PC-3 (cell line): ENCODE results near the gene C19orf47. TPM values are rescaled to one million over a fixed set of nuclear protein-coding genes. Genes with fewer than 3 reads are reported as not detected.

Experiments used
- ATAC-seq: fragments of 200-7000 bp; cut with Tn5 transposase; 2 replicates; pipeline ENCODE4 v1.9.1; 2020; ENCODE audit warnings: mild to moderate bottlenecking, moderate library complexity
- BruUV-seq: library from RNA; stranded (reverse); fragments of 400-500 nt; replicated peaks from 2 replicates; lab custom pipeline; 2021; lab: Mats Ljungman, UMichigan
- CTCF ChIA-PET: fragments of 300-600 bp; sonication (Branson Sonifier 250); formaldehyde crosslinking; loops from one replicate; lab custom pipeline; 2022; ENCODE audit warnings: antibody characterized with exemption; lab: Charles Lee
- POLR2A ChIA-PET: fragments of 300-600 bp; sonication (Branson Sonifier 250); formaldehyde crosslinking; loops from one replicate; lab custom pipeline; 2022; ENCODE audit warnings: antibody characterized with exemption; ENCODE audit not compliant: unreplicated experiment; lab: Charles Lee
- DNase-seq: peaks from one replicate; pipeline ENCODE4 v3.0.0-alpha.2; 2015
- H2AFZ ChIP-seq: fragments of 300-600 bp; sonication (generic); 2 replicates; pipeline ENCODE4 v1.6.0; 2016; ENCODE audit warnings: antibody characterized with exemption, low read length
- H3F3A ChIP-seq: fragments of 300-600 bp; sonication (generic); one replicate; pipeline ENCODE4 v1.6.0; 2017; ENCODE audit warnings: antibody characterized with exemption, low read length, control low read depth, mild to moderate bottlenecking; ENCODE audit not compliant: unreplicated experiment
- H3K27ac ChIP-seq: fragments of 300-600 bp; sonication (generic); 2 replicates; pipeline ENCODE4 v1.5.1; 2016; ENCODE audit warnings: mild to moderate bottlenecking, low read length
- H3K27me3 ChIP-seq: fragments of 300-600 bp; sonication (generic); 2 replicates; pipeline ENCODE4 v1.6.1; 2016; ENCODE audit warnings: low read length, mixed read lengths
- H3K36me3 ChIP-seq: fragments of 300-600 bp; sonication (generic); 2 replicates; pipeline ENCODE4 v1.6.1; 2016; ENCODE audit warnings: low read depth, mixed run types, low read length, mixed read lengths
- H3K4me1 ChIP-seq: fragments of 300-600 bp; sonication (generic); 2 replicates; pipeline ENCODE4 v1.5.1; 2016; ENCODE audit warnings: low read length; ENCODE audit not compliant: insufficient read depth
- H3K4me2 ChIP-seq: fragments of 300-600 bp; sonication (generic); 2 replicates; pipeline ENCODE4 v1.6.0; 2016; ENCODE audit warnings: low read length
- H3K4me3 ChIP-seq: fragments of 300-600 bp; sonication (generic); 2 replicates; pipeline ENCODE4 v1.5.1; 2016; ENCODE audit warnings: mild to moderate bottlenecking, low read length, mixed read lengths
- H3K79me2 ChIP-seq: fragments of 300-600 bp; sonication (generic); 2 replicates; pipeline ENCODE4 v1.6.1; 2017; ENCODE audit warnings: low read length, mixed read lengths
- H3K9ac ChIP-seq: fragments of 300-600 bp; sonication (generic); 2 replicates; pipeline ENCODE4 v1.6.0; 2016; ENCODE audit warnings: mild to moderate bottlenecking, low read length
- H3K9me2 ChIP-seq: fragments of 300-600 bp; sonication (generic); replicated peaks from 2 replicates; pipeline ENCODE4 v1.6.1; 2016; ENCODE audit warnings: mixed run types, low read length, mixed read lengths
- H3K9me3 ChIP-seq: fragments of 300-600 bp; sonication (generic); 2 replicates; pipeline ENCODE4 v1.6.1; 2016; ENCODE audit warnings: low read length, mixed read lengths
- H4K20me1 ChIP-seq: fragments of 300-600 bp; sonication (generic); 2 replicates; pipeline ENCODE4 v1.6.1; 2016; ENCODE audit warnings: low read length, mixed read lengths
- EZH2 ChIP-seq: fragments of 300-600 bp; sonication (generic); IDR thresholded peaks from one replicate; pipeline ENCODE4 v1.6.1; 2017; ENCODE audit warnings: antibody characterized with exemption, mild to moderate bottlenecking, low read length; ENCODE audit not compliant: unreplicated experiment
- EZH2phosphoT487 ChIP-seq: fragments of 300-600 bp; sonication (generic); IDR thresholded peaks from 2 replicates; pipeline ENCODE4 v1.6.1; 2018; ENCODE audit warnings: mild to moderate bottlenecking, antibody characterized with exemption, low read length, borderline replicate concordance
- intact Hi-C: fragments of 100-400 bp; cut with micrococcal nuclease; formaldehyde crosslinking; loops from 2 replicates; pipeline ENCODE4 v1.9.0; 2023
- total RNA-seq: library from RNA; depleted of rRNA; stranded (reverse); fragments of >200 nt; gene quantifications from 2 replicates; pipeline ENCODE4 v1.2.3, GENCODE V29; 2014
- TF ChIP-seq, protein P1 (sequence below): fragments of 300-600 bp; sonication (generic); conservative IDR thresholded peaks from 2 replicates; pipeline ENCODE4 v1.5.1; 2017; ENCODE audit warnings: antibody characterized with exemption, low read depth, mild to moderate bottlenecking, low read length

Gene C19orf47
- total RNA-seq, 1 experiment from 2014 or later = 13.9 TPM

DNA sequence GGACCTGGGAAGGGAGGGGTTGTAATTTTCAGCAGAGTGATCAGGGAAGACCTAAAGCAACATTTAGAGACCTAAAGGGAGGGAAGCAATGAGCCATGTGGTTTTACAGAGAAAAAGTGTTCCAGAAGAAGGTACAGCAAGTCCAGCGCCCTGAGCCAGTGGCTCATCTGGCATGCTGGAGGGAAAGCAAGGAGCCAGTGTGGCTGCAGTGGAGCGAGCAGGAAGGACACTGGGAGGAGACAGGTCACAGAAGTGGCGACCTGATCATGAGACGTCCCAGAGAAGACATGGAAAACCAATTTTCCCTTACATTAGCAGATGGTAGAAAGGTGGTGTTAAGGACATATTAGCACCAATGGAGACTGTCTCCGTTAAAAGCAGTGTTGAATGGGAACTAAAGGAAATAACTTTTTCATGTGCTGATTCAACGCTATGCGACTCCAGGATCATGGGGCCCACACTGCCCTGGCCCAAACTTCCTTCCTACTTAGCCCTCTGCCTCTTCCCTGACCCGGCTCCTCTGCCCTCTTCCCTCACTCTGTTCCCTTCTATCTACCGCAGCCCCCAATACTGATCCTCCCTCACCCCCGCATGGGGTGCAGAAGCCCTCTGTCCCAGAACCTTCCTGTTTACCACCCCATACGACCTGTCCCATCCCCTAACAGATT lies 5.4 kb downstream of the C19orf47 start:
- BruUV-seq = no TSS peak
- Histone ChIP-seq H2AFZ (no peak overlapping the region), H3K4me3 (no peak overlapping the region), H3K4me1 (no peaks in the 10 kb centered on the region), H3K27me3 (no peaks in the 10 kb centered on the region), H3F3A (no peaks in the 10 kb centered on the region), H3K4me2 (no peak overlapping the region), H3K9me2 (no peaks in the 10 kb centered on the region), H3K27ac (no peak overlapping the region), H3K9ac (no peak overlapping the region), H3K36me3 (no peaks in the 10 kb centered on the region), H4K20me1 (no peaks in the 10 kb centered on the region), H3K9me3 (no peaks in the 10 kb centered on the region), H3K79me2 (peaks cover 13% of the 10 kb centered on the region)
- ChIA-PET POLR2A (no interaction called here), CTCF (no interaction called here)
- TF ChIP-seq EZH2phosphoT487 (no peak), EZH2 (no peak)
- TF ChIP-seq, protein P1, sequence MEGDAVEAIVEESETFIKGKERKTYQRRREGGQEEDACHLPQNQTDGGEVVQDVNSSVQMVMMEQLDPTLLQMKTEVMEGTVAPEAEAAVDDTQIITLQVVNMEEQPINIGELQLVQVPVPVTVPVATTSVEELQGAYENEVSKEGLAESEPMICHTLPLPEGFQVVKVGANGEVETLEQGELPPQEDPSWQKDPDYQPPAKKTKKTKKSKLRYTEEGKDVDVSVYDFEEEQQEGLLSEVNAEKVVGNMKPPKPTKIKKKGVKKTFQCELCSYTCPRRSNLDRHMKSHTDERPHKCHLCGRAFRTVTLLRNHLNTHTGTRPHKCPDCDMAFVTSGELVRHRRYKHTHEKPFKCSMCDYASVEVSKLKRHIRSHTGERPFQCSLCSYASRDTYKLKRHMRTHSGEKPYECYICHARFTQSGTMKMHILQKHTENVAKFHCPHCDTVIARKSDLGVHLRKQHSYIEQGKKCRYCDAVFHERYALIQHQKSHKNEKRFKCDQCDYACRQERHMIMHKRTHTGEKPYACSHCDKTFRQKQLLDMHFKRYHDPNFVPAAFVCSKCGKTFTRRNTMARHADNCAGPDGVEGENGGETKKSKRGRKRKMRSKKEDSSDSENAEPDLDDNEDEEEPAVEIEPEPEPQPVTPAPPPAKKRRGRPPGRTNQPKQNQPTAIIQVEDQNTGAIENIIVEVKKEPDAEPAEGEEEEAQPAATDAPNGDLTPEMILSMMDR = no peak
- no peak for DNase-seq
- intact Hi-C loops = no loop called here
- ATAC-seq = no peak

DNA sequence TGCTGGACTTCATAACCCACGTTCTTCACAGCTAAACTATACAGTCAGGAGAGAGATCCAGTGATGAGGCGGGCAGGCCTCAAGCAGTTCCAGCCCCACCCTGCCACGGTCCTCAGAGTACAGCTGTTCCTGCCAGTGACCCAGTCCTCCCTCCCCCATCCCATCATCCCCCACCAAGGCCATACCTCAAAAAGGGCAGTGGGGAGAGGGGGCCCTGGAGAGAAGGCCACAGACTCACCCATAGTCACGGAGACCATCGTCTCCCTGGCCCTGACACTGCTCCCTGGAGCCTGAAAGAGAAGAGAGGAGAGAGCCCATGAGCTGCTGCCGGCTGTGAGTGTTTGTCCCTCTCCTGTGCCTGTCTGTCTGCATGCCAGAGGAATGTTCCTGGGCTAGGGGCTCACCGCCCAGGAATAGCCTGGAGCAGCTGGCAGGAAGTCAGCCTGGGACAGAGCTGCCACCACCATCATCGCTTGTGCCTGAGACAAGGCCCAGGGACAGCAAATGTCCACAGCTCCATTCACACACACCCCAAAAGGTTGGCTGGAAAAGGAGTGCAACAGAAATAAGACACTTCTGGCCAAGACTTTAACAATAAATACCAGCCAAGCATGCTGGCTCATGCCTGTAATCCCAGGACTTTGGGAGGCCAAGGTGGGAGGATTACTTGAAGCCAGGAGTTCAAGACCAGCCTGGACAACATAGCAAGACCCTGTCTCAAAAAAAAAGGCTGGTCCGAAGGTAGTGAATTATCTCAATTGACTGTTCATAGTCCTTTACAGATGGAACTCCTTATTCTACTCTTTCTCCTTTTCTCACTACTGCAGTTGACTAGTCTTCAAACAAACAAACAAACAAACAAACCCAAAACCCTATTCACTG lies 6.4 kb downstream of the C19orf47 start:
- H3K79me2 ChIP-seq = peaks cover 4% of the 10 kb centered on the region
- H3K4me3 ChIP-seq = no peak overlapping the region
- no peak overlapping the region for H3K9ac ChIP-seq
- no peak overlapping the region for H2AFZ ChIP-seq
- H3K36me3 ChIP-seq = no peaks in the 10 kb centered on the region
- H3K27me3 ChIP-seq = no peaks in the 10 kb centered on the region
- TF ChIP-seq EZH2phosphoT487 (no peak), EZH2 (no peak)
- TF ChIP-seq, protein P1 = no peak
- H3F3A ChIP-seq = no peaks in the 10 kb centered on the region
- DNase-seq (no peak), ATAC-seq (no peak)
- H3K9me2 ChIP-seq = no peaks in the 10 kb centered on the region
- no peaks in the 10 kb centered on the region for H3K9me3 ChIP-seq
- no peak overlapping the region for H3K4me2 ChIP-seq
- no peaks in the 10 kb centered on the region for H3K4me1 ChIP-seq
- ChIA-PET POLR2A (no interaction called here), CTCF (no interaction called here)
- no peak overlapping the region for H3K27ac ChIP-seq
- no TSS peak for BruUV-seq
- H4K20me1 ChIP-seq = no peaks in the 10 kb centered on the region
- intact Hi-C loops = no loop called here
